Measurements from ENCODE around the gene SET. TPM values are rescaled to one million over a fixed set of nuclear protein-coding genes. Genes with fewer than 3 reads are reported as not detected.

Gene SET
- total RNA-seq, 1 experiment from 2014 or later: 1,129 TPM

GRCh38 chr9:128716581-128717254 lies 27.7 kb downstream of the SET start:
- ChIA-PET CTCF (interaction anchor here (0.5 to 1.4 kb wide), 2 partner anchors 15 to 574 kb away, joined by 3 to 4 read pairs; partner anchors contain the start of gene PKN3), POLR2A (no interaction called here)
- H3K4me3 Mint-ChIP-seq: no peak overlapping the region
- DNase-seq (ENCODE audit: low spot score) (no peak), ATAC-seq (no peak)
- no peaks in the 10 kb centered on the region for H3K9me3 Mint-ChIP-seq
- peaks cover 5% of the 10 kb centered on the region; the same call in 1 of the 2 replicates for H3K36me3 Mint-ChIP-seq
- no peak overlapping the region for H3K27ac Mint-ChIP-seq
- H3K27me3 Mint-ChIP-seq (ENCODE audit: low read depth): no peaks in the 10 kb centered on the region
- TF ChIP-seq, protein P1, sequence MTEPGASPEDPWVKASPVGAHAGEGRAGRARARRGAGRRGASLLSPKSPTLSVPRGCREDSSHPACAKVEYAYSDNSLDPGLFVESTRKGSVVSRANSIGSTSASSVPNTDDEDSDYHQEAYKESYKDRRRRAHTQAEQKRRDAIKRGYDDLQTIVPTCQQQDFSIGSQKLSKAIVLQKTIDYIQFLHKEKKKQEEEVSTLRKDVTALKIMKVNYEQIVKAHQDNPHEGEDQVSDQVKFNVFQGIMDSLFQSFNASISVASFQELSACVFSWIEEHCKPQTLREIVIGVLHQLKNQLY (CRISPR knock-in tag; IDR thresholded peaks at IDR 0.05): no peak
- TF ChIP-seq TEAD4 (CRISPR knock-in tag; IDR thresholded peaks at IDR 0.05) (no peak), ATF1 (CRISPR knock-in tag; IDR thresholded peaks at IDR 0.05) (no peak), ZBTB21 (CRISPR knock-in tag; IDR thresholded peaks at IDR 0.05; ENCODE audit: borderline replicate concordance) (no peak), ELF4 (CRISPR knock-in tag; IDR thresholded peaks at IDR 0.05; ENCODE audit: low read depth) (no peak), RELA (CRISPR knock-in tag; IDR thresholded peaks at IDR 0.05; ENCODE audit: borderline replicate concordance) (no peak), OVOL2 (CRISPR knock-in tag; IDR thresholded peaks at IDR 0.05; ENCODE audit: borderline replicate concordance) (no peak)
- TF ChIP-seq, protein P2, sequence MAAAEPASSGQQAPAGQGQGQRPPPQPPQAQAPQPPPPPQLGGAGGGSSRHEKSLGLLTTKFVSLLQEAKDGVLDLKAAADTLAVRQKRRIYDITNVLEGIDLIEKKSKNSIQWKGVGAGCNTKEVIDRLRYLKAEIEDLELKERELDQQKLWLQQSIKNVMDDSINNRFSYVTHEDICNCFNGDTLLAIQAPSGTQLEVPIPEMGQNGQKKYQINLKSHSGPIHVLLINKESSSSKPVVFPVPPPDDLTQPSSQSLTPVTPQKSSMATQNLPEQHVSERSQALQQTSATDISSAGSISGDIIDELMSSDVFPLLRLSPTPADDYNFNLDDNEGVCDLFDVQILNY (CRISPR knock-in tag; IDR thresholded peaks at IDR 0.05): no peak
- no peaks in the 10 kb centered on the region for H3K4me1 Mint-ChIP-seq

DNA sequence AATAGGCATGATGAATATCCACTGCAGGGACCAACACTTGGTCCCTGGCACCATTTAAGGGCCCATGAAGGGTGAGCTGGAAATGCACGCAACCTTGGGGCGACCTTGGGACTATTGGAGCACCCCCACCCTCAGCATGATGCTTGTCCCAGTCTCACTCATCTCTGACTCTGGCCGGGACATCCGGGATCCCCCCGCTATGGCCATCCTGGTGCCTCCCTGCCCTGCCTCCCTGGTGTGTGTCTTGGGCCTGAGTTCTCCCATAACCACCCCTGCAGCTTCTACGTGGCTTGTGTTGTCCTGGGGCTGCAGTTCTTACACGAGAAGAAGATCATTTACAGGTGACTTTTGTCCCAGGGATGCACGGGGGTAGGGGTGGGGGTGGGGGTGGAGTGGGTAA lies 29.0 kb downstream of the SET start:
- Mint-ChIP-seq H3K4me3 (no peak overlapping the region), H3K9me3 (no peaks in the 10 kb centered on the region), H3K4me1 (peaks cover 10% of the 10 kb centered on the region), H3K27ac (no peak overlapping the region), H3K36me3 (peaks cover 5% of the 10 kb centered on the region; the same call in 1 of the 2 replicates), H3K27me3 (ENCODE audit: low read depth) (no peaks in the 10 kb centered on the region)
- no peak for DNase-seq (ENCODE audit: low spot score)
- ATAC-seq: no peak
- TF ChIP-seq ZNF263 (CRISPR knock-in tag; IDR thresholded peaks at IDR 0.05; ENCODE audit: low read depth): no peak
- no peak for TF ChIP-seq GTF2I (CRISPR knock-in tag; conservative IDR thresholded peaks at IDR 0.05)
- no peak for TF ChIP-seq FOXK1 (CRISPR knock-in tag; IDR thresholded peaks at IDR 0.05)
- no peak for TF ChIP-seq SMAD4 (CRISPR knock-in tag; IDR thresholded peaks at IDR 0.05)
- no peak for TF ChIP-seq CDX4 (CRISPR knock-in tag; IDR thresholded peaks at IDR 0.05; ENCODE audit: borderline replicate concordance)
- TF ChIP-seq PRRX2 (CRISPR knock-in tag; IDR thresholded peaks at IDR 0.05): no peak
- TF ChIP-seq NFE2L1 (CRISPR knock-in tag; IDR thresholded peaks at IDR 0.05): no peak
- TF ChIP-seq SMAD3 (CRISPR knock-in tag; IDR thresholded peaks at IDR 0.05; ENCODE audit: borderline replicate concordance): no peak
- TF ChIP-seq, protein P3, sequence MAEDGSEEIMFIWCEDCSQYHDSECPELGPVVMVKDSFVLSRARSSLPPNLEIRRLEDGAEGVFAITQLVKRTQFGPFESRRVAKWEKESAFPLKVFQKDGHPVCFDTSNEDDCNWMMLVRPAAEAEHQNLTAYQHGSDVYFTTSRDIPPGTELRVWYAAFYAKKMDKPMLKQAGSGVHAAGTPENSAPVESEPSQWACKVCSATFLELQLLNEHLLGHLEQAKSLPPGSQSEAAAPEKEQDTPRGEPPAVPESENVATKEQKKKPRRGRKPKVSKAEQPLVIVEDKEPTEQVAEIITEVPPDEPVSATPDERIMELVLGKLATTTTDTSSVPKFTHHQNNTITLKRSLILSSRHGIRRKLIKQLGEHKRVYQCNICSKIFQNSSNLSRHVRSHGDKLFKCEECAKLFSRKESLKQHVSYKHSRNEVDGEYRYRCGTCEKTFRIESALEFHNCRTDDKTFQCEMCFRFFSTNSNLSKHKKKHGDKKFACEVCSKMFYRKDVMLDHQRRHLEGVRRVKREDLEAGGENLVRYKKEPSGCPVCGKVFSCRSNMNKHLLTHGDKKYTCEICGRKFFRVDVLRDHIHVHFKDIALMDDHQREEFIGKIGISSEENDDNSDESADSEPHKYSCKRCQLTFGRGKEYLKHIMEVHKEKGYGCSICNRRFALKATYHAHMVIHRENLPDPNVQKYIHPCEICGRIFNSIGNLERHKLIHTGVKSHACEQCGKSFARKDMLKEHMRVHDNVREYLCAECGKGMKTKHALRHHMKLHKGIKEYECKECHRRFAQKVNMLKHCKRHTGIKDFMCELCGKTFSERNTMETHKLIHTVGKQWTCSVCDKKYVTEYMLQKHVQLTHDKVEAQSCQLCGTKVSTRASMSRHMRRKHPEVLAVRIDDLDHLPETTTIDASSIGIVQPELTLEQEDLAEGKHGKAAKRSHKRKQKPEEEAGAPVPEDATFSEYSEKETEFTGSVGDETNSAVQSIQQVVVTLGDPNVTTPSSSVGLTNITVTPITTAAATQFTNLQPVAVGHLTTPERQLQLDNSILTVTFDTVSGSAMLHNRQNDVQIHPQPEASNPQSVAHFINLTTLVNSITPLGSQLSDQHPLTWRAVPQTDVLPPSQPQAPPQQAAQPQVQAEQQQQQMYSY (CRISPR knock-in tag; IDR thresholded peaks at IDR 0.05): no peak
- TF ChIP-seq EMX1 (CRISPR knock-in tag; IDR thresholded peaks at IDR 0.05): no peak
- TF ChIP-seq MYBL2 (CRISPR knock-in tag; IDR thresholded peaks at IDR 0.05): no peak
- no peak for TF ChIP-seq NFYB (CRISPR knock-in tag; conservative IDR thresholded peaks at IDR 0.05; ENCODE audit: low read depth)
- no peak for TF ChIP-seq NR2C2 (CRISPR knock-in tag; IDR thresholded peaks at IDR 0.05)
- TF ChIP-seq, protein P4, sequence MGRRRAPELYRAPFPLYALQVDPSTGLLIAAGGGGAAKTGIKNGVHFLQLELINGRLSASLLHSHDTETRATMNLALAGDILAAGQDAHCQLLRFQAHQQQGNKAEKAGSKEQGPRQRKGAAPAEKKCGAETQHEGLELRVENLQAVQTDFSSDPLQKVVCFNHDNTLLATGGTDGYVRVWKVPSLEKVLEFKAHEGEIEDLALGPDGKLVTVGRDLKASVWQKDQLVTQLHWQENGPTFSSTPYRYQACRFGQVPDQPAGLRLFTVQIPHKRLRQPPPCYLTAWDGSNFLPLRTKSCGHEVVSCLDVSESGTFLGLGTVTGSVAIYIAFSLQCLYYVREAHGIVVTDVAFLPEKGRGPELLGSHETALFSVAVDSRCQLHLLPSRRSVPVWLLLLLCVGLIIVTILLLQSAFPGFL (CRISPR knock-in tag; IDR thresholded peaks at IDR 0.05; ENCODE audit: borderline replicate concordance): no peak
- no peak for TF ChIP-seq CBFB (CRISPR knock-in tag; IDR thresholded peaks at IDR 0.05; ENCODE audit: low read depth)
- TF ChIP-seq, protein P5, sequence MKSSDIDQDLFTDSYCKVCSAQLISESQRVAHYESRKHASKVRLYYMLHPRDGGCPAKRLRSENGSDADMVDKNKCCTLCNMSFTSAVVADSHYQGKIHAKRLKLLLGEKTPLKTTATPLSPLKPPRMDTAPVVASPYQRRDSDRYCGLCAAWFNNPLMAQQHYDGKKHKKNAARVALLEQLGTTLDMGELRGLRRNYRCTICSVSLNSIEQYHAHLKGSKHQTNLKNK (CRISPR knock-in tag; IDR thresholded peaks at IDR 0.05): no peak
- no peak for TF ChIP-seq ZNF396 (CRISPR knock-in tag; IDR thresholded peaks at IDR 0.05; ENCODE audit: borderline replicate concordance)
- ChIA-PET CTCF (no interaction called here), POLR2A (interaction anchor here (0.6 kb wide), 2 partner anchors 120 to 318 kb away, joined by 3 to 4 read pairs; no protein-coding TSS in a partner anchor)
